ENCODE data around the gene SP140L.
"Not testable (repeated sequence)": the region's sequence is repeated elsewhere in the genome, so short reads cannot be mapped to it uniquely, and the experiment has no call there.

Gene SP140L

DNA sequence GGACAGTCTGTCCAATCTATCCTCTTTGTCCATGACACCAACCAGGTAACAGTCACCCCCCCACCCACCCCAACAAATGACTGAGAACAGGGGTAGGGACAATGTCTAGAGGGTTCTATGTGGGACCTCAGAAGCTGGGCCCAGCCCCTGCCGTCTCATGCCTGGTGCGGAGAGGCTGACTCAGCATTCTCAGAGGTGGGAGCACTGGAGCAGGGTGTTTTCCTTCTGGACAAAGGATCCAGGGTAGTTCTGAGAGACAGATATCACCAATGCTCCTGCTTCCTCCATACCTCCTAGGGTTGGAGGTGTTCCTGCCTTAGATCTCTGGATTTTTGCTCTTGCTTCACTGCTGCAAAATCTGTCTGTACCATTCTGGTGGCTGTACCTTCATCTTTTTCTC lies 55.1 kb downstream of the SP140L start:
- no peak for DNase-seq (ENCODE audit: low spot score)

DNA sequence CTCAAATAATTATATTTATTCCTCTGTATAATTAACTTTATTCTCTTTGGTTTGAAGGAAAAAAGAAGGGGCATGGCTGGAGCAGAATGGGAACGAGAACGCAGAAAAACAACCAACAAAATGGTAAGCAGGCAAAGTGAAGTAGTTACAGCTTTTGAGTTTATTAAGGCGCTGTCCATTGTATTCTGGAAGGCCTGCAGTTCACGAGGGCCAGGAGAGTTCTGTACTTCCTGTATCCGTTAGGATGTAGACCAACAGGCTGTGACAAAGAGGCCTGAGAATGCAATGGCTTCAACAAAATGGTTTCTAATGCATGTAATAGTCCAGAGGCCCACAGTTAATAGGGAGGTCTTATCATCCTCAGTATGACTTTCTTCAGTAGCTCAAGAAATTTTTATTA lies 56.5 kb downstream of the SP140L start:
- DNase-seq (ENCODE audit: low spot score), result no peak

DNA sequence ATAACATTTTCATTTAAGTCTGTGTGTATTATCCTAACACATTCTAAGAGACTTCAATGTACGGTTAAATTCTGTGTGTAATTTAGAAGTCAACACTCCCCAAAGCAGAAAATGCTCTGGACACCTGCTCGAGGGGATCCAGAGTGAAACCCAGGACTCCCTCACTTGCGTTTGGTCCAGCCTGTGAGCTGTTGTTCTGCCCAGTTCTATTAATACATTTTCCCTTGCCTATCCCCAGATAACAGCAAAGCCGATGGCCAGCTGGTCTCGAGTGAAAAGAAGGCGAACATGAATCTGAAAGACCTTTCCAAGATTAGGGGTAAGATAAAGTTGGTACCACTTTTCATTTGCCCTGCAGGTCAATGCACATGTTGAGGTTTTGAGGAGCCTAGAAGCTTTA lies 58.0 kb downstream of the SP140L start:
- no peak for DNase-seq (ENCODE audit: low spot score)

DNA sequence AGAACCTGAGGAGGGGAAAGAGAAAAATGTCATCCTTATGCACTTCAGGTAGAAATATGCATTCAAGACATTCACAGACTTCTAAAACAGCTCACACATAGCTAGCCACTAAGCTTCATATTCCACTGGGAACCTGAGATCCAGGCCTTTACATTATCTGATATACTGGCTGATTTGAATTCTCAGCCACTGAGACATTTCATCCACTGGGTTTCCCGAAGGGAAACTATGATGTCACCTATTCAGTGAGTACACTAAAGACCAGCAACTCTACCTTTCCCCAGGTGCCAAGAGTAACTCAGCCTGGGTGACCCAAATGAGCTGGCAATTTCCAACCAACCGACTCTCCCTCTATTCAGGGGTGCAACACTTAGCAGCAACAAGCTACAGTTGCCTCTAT lies 67.3 kb downstream of the SP140L start:
- DNase-seq (ENCODE audit: low spot score), result no peak

DNA sequence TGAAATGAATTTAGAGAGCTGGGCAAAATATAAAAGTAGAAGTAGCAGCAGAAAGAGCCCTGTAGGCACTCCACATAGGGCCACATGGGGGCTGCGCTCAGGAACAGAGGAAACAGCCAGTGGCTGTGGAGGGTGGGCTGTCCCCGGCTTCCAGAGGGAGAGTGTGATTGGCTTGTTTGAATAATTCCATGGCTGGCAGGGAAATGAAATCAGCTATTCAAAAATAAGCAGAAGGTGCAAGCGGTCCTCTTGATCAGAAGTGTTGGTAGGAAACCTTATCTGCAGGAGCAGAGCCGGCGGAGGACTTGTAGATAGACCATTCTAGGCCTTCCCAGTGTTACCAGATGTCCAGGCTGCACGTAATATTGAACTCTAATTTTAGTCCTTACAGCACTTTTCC lies 71.7 kb downstream of the SP140L start:
- not testable (repeated sequence) for DNase-seq (ENCODE audit: low spot score)

DNA sequence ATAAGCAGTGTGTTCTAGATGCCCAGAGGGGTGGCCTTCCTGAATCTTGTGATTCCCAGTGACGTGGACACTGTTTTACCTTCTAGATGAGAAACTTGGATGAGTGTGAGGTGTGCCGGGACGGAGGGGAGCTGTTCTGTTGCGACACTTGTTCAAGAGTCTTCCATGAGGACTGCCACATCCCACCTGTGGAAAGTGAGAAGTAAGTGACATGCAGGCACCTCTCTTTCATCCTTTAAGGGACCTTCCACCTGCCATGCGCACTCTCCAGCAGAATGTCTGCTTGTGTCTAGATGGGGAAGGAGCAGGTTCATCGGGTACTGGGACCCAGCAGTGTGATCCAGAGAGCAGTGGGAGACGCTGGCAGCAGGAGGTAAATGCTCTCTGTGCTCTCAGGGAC lies 73.0 kb downstream of the SP140L start:
- DNase-seq (ENCODE audit: low spot score), result no peak

DNA sequence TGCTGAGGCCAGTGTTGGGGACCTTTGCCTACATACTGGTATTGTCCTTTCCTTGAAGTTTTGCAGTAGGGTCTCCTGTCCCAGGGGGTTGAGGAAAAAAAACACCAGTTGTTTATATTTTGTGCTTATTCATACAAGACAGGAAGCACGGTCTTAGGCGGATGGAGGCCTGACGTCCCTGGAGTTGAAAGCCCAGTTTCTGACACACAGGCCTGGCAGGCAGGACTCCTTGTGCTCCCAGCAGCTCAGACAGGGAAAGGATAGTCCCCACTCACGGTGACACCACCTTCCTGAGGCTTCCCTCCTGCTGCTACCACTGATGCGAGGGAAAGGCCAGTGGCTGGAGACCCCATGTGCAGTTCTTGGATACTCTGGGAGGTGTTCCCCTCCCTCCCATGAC lies 73.5 kb downstream of the SP140L start:
- DNase-seq (ENCODE audit: low spot score), result no peak

DNA sequence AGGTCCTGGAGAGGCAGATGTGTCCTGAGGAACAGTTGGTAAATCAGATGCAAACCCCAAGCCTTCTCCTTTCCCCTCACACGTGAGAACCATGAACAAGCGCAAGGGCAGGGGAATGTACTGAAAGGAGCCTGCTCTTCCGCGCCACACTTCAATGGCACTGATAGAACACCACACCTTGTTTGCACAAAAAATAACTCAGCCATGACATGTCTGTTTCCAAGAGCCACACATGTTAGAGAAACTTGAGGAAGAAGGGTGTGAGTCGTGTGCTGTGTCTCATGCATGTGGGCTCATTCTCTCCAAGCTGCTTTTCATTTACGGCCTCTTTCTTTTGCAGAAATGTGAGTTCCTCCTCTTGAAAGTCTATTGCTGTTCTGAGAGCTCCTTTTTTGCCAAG lies 74.0 kb downstream of the SP140L start:
- DNase-seq (ENCODE audit: low spot score), result not testable (repeated sequence)

DNA sequence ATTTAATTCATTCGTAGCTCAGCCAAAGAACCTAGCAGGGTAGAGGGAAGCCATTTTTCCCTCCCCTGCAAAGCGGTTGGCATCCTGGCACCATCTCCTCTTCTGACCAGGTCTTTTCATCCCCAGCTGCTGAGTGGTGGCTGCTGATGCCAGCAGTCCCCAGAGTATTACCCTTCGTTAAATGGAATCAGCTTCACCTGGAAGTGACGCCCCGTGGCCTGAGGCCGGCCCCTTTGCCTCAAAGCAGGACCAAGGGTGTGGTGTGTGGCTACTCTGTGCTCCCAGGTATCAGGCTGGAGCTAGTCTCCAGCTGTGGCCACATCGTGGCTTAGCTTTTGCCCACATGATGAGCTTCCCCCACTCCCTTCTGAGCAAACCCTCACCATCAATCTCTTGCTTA lies 76.8 kb downstream of the SP140L start:
- DNase-seq (ENCODE audit: low spot score), result no peak

DNA sequence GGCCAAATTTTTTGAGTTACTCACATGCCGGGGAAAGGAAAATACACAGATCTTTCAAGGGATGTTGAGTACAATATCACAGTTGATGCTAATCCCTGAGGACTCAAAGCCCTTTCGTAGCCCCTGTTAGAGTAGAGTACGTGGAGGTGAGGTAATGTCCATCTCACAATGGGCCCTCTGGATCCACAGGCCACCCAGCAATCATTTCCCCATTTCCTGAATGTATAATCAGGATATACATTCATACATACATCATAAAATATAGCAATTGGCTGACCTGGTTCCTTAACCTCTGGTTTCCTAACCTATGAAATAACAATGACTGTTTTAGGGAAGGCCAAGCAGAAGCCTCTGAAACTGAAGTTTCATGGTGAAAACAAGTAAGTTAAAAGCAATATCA lies 78.8 kb downstream of the SP140L start:
- no peak for DNase-seq (ENCODE audit: low spot score)

DNA sequence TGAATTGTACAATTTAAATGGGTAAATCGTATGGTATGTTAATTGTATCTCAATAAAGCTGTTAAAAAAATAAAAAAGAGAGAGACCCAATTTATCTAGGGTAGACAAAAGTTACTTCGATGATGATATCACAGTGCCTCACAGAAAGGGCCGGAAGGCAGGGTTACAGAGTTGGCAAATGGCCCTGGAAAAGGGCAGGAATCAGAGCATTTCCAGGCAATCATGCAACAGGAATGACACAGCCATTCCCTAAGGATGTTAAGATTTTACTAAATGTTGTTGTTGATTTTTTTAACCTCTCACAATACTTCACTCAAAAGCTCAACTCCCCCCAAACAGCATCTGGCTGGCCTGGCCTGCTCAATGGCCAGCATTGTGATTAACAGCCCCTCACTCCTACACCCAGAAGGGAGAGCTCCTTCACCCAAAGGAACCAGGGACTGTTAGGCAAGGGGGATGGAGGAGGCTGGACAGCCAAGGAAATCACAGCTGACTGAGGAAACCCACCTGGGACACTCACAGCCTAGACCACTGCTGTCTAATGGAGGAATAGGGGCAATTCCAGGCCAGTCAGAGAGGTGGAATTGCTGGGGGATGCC lies 81.3 kb downstream of the SP140L start:
- no peak for DNase-seq (ENCODE audit: low spot score)

DNA sequence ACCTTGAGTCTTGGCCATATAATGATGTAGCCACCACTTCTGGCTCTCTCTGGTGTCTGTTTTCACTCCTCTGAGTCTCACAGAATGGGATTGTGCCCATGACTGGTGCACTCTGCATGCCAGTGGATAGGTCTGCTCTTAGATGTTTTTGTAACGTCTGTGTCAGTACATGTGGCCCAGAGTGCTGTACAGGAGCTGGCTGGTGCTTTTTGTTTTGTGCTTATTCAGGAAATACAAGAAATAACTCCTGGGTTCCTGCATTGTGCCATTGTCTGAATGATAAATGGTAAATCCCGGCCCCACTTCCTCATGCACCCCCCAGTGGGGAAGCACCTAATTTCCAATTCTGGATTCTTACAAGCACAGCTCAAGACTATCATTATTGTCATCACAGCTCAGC lies 82.3 kb downstream of the SP140L start:
- not testable (repeated sequence) for DNase-seq (ENCODE audit: low spot score)

DNA sequence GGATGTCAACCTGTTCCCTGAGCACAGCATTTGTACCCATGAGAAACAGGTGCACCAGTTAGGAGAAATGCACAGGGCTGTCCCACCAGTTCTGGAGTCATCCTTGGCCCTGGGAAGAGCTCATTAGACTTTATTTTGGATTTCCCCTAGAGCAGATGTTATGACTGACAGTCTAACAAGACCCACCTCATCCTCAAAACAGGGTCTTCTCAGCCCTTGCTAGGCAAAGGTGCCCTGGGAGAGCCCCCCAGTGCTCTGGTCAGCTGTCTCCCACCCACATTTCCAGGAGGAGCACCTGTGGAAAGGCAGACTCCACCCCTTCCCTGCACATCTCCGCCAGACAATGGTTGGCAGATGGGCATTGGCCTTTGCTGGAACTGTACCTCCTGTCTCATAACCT lies 83.3 kb downstream of the SP140L start:
- no peak for DNase-seq (ENCODE audit: low spot score)

DNA sequence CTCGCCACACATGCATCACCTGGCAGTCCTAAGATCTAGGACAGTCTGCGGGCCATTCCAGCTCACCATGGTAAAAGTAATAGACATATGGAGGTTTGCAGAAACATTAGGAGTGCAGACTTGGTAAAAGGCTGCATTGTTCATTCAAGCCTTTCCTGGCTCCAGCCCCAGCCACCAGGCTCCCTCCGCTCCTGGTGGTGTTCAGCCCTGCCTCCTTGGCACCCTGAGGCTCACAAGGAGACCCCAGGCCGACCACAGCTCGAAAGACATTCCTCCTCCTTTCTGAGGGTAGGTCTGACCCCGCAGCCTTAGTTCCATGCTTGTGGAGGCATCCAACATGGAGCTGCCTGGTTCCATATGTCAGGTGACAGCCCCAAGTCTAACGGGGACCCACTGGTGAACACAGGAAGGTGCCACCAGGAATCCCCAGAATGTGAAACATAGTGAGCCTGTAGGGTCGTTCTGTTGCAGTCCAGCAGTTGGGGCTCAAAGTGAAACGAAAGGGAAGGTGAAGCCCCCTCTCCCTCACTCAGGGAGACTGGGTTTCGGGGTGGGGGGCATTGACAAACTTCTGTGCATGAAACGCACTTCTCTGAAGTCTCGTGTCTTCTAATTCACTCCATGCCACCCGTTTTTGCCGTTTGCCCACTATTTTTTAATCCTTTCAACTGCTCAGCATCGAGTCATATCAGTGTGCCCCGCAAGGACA lies 84.0 kb downstream of the SP140L start:
- DNase-seq (ENCODE audit: low spot score), result no peak

DNA sequence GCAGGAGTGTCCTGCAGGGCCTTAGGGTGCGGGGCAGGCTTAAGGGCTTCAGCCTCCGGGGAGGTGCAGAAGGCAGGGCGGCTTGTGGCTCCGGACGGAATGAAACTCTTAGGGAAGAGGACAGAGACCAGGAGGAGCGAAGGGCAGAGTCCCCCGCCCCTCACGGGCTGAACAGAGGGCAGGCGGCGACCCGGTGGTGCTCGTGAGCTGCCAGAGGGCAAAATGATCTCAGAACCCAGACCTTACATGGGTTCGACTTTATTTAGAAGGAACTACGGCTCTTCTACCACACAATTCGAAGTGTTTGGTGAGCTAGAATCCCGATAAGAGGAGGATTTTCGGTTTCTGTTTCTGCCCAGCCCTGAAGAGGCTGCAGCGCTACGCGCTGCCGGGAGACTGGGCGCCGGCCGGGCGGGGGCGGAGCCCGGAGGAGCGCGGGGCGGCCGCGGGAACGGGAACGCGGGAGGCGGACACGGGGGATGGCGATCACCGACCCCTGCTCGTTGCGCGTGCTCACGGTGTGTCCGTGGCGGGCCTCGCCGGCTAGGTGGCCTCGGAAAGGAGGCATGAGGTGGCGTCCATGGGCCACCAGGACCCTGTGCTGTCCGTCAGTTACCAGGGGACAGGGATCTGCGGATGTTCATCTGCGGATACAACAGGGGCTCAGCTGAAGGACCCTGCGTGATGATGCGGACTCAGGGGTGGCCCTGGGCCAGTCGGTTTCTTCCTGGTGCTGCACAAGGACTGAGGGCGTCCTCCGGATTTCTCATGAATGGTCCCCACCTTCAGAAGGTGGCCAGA lies 84.8 kb downstream of the SP140L start:
- peak; percentile 9 for DNase-seq (ENCODE audit: low spot score)

DNA sequence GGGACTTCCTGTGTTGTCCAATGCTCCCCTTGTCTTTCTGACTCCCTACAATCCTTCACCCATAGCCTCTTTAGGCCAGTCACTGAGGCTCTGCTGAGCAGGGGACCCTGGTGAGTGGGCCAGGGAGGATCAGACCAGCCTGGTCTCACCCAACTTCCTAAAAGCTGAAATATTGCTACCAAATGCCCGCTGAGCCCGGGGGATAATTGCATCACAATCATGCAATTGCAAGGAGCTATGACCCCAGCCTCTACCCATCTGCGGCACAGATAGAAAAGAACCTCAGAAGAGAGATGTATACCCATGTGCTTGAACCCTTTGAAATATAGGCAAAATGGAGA lies 85.3 kb downstream of the SP140L start:
- DNase-seq (ENCODE audit: low spot score), result no peak

DNA sequence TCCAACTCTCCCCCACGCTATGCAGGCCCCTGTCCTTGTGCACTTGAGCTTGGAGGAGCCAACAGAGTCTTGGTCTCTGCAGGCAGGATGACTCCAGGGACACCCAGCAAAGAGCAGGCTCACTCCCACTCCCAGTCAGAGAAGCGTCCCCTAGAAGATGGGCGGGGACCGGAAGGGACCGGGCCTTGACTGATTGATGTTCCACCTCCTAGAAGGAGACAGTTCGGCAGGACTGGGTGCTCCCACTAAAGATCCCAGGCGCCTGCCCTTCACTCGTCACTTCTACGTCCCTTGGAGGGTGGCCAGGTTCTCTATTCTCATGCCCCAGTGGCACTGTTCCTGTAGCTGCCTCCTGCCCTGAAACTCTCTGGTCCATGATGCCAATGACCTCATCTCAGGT lies 85.9 kb downstream of the SP140L start:
- DNase-seq (ENCODE audit: low spot score), result no peak

DNA sequence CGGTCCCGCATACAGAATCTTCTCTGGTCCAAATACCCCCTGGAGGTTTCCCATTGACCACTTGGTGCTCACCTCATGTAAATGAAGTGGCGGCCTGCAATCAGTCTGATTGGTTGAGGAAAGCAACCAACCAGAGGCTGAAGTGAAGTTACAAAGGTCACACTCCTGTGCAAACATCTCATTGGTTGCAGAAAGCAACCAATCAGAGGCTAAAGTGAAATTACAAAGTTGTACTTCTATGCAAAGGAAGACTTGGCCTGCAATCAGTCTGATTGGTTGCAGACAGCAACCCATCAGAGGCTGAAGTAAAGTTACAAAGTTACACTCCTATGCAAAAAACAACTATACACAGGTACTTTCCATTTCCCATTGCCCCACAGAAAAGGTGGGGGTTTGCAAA lies 86.5 kb downstream of the SP140L start:
- DNase-seq (ENCODE audit: low spot score), result no peak

DNA sequence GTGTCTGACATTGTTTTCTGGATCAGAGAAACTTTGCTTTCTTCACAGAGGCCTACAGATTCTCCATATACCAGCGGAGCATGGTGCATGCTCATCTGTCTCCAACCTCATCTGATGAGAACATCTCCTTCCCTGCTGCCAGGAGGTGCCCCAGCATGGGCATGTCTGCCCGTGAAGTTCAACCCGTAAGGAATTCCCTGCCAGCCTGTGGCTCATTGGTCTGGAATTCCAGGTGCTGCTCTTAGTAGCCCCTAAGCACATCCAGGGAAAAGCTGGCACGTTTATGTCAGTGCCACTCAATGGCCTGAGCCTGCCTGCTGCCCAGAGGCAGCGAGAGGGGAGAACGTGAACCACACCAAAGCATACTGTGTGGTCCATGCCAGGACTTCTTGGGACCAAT lies 87.3 kb downstream of the SP140L start:
- no peak for DNase-seq (ENCODE audit: low spot score)

DNA sequence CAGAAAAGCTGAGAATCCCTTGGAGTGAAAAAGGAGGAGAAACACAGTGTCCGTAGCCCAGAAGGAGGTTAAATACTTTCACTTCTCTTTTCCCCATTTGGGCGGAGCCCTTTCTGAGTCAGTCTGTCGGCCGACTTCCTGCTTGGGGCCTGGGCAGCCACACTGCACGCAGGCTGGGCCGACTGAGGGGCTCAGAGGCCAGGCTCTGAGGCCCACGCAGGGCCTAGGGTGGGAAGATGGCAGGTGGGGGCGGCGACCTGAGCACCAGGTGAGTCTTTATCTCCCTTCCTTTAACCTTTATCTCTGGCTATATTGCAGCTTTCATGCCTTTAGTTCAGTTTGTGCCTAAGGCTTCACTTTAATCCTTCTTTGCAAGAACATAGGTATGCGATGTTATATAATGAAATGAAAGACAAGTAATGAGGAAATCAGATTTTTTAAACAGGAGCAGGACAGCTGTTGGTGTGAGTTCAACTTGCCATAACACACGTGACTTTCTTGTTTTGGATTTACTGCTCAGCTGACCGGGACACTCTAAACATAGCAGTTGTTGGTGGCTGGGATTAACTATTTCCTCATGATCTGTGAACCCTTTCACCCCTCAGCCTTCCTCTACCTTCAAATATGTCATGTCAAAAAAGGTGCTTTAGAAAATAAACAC lies 89.2 kb downstream of the SP140L start, which contains the start of gene SP100:
Gene SP100 (plus strand): TSS at position 141 of the 661 bp plus-strand sequence. CDS start 96 bp downstream, at position 237.
- DNase-seq (ENCODE audit: low spot score), result no peak

DNA sequence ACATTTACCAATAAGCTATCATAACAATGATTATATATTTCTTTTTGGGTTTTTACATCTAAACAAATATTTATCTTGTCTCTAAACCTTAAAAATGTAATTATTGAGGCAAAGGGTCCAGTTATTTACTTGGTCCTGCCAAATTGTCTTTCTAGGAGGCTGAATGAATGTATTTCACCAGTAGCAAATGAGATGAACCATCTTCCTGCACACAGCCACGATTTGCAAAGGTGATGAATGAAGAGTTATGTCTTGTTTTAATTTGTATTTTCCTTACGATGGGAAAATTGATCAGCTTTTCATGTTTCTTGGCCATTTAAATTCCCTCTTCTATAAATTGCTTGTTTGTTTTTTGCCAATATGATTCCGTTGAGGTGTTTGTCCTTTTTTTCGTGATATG lies 90.4 kb downstream of the SP140L start:
- DNase-seq (ENCODE audit: low spot score), result no peak

DNA sequence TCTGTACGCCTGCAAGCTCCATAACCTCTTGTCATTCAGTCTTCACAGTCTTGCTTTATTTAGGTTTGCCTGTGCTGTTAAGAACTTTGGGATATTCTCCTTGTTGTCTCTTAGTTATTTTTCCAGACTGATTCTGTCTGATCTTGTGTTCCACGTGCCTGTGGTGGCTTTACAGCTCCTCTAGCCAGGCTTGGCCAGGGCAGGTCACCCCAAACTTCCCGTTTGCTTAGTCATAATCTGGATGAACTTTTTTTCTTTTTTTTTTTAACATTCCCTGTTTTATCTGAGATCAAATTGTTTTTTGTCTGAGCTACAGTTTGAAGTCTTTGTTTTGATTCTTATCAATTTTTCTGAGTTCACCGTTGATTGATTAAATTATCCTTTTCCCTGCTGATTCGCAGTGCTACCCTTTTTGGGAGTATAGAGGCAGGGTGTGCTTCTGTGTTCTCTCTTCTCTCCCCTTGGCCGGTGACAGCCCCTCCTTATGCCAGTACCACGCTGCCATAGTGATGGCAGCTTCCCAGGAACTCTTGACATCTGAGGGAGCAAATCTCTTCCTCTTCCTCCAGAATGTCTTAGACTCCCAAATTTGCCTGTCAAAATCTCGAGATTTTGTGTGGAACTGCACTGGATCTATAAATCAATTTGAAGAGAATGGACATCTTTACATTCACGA lies 91.5 kb downstream of the SP140L start:
- no peak for DNase-seq (ENCODE audit: low spot score)

All from cerebellar cortex (tissue), 1 donor.